SK-N-SH (cell line): Measurements from ENCODE around the gene LCN9. TPM values are rescaled to one million over a fixed set of nuclear protein-coding genes. Genes with fewer than 3 reads are reported as not detected.
"Not testable (repeated sequence)": the region's sequence is repeated elsewhere in the genome, so short reads cannot be mapped to it uniquely, and the experiment has no call there.

ENCODE experiments used
- CTCF ChIA-PET: fragments of 300-600, 350-600 bp; formaldehyde crosslinking; extraction: SDS; loops from one replicate; lab custom pipeline; 2021; lab: Yijun Ruan, JAX
- POLR2A ChIA-PET: fragments of 350-600 bp; sonication (Branson Sonifier 250); formaldehyde crosslinking; extraction: SDS; loops from one replicate; lab custom pipeline; 2020; ENCODE audit warnings: antibody characterized with exemption, inconsistent platforms; lab: Yijun Ruan, JAX
- DNase-seq: peaks from one replicate; pipeline ENCODE4 v3.0.0; 2012
- H2AFZ ChIP-seq: fragments of 200-600 bp; sonication (generic); 2 replicates; pipeline ENCODE4 v1.8.1; 2016; ENCODE audit warnings: antibody characterized with exemption, mild to moderate bottlenecking, low read depth
- H3F3A ChIP-seq: fragments of 200-600 bp; sonication (generic); replicated peaks from 2 replicates; pipeline ENCODE3; 2016; ENCODE audit warnings: antibody characterized with exemption, mild to moderate bottlenecking; ENCODE audit not compliant: insufficient read depth
- H3K27ac ChIP-seq, 2 experiments: fragments of 200-500 bp in 1 of 2; fragments of 200-600 bp in 1 of 2; sonication (Bioruptor generic) in 1 of 2; sonication (generic), shearing (Covaris generic) in 1 of 2; 2 replicates each; pipeline versions ENCODE4 v1.5.1 to v1.6.1; 2014 to 2016; ENCODE audit warnings: low read depth in 2 of 2, inconsistent platforms in 1 of 2, low read length in 1 of 2, mild to moderate bottlenecking in 1 of 2, mixed read lengths in 1 of 2
- H3K27me3 ChIP-seq: fragments of 200-600 bp; sonication (generic), shearing (Covaris generic); 2 replicates; pipeline ENCODE4 v1.6.1; 2016; ENCODE audit warnings: mixed run types; ENCODE audit not compliant: insufficient read depth
- H3K36me3 ChIP-seq, 2 experiments: fragments of 200-500 bp in 1 of 2; fragments of 200-600 bp in 1 of 2; sonication (Bioruptor generic) in 1 of 2; sonication (generic) in 1 of 2; replicated peaks in 1 of 2; 2 replicates each; pipeline versions ENCODE3 to v1.5.1; 2014 to 2016; ENCODE audit warnings: low read length in 1 of 2, mild to moderate bottlenecking in 1 of 2; ENCODE audit not compliant: insufficient read depth in 2 of 2, control insufficient read depth in 1 of 2
- H3K4me1 ChIP-seq, 2 experiments: fragments of 200-500 bp in 1 of 2; fragments of 200-600 bp in 1 of 2; sonication (Bioruptor generic) in 1 of 2; sonication (generic), shearing (Covaris generic) in 1 of 2; 2 replicates each; pipeline versions ENCODE4 v1.5.1 to v1.6.1; 2014 to 2016; ENCODE audit warnings: low read depth in 1 of 2, low read length in 1 of 2, mixed run types in 1 of 2; ENCODE audit not compliant: insufficient read depth in 2 of 2, control insufficient read depth in 1 of 2
- H3K4me2 ChIP-seq: fragments of 200-600 bp; sonication (generic), shearing (Covaris generic); 2 replicates; pipeline ENCODE4 v1.6.1; 2017; ENCODE audit warnings: mixed run types
- H3K4me3 ChIP-seq, 2 experiments: fragments of 200-500 bp in 1 of 2; fragments of 200-600 bp in 1 of 2; sonication (Bioruptor generic) in 1 of 2; sonication (generic), shearing (Covaris generic) in 1 of 2; 2 replicates each; pipeline versions ENCODE4 v1.5.1 to v1.8.1; 2014 to 2016; ENCODE audit warnings: low read depth in 2 of 2, inconsistent platforms in 1 of 2, low read length in 1 of 2, mild to moderate bottlenecking in 1 of 2, mixed read lengths in 1 of 2, moderate library complexity in 1 of 2
- H3K79me2 ChIP-seq: fragments of 200-600 bp; sonication (generic); 2 replicates; pipeline ENCODE4 v1.8.1; 2017; ENCODE audit warnings: mild to moderate bottlenecking; ENCODE audit not compliant: insufficient read depth
- H3K9ac ChIP-seq: fragments of 200-600 bp; sonication (generic); 2 replicates; pipeline ENCODE4 v1.6.1; 2017; ENCODE audit warnings: mixed run types
- H3K9me2 ChIP-seq: fragments of 200-600 bp; sonication (generic); 2 replicates; pipeline ENCODE4 v1.6.1; 2017; ENCODE audit warnings: mixed run types
- H3K9me3 ChIP-seq: fragments of 200-600 bp; sonication (generic); 2 replicates; pipeline ENCODE4 v1.6.1; 2017; ENCODE audit warnings: mixed run types, mild to moderate bottlenecking, moderate library complexity
- H4K20me1 ChIP-seq: fragments of 200-600 bp; sonication (generic); 2 replicates; pipeline ENCODE4 v1.6.1; 2017; ENCODE audit warnings: mild to moderate bottlenecking, mixed run types; ENCODE audit not compliant: insufficient read depth
- CHD2 ChIP-seq: fragments of 150-350 bp; IDR thresholded peaks from 2 replicates; pipeline ENCODE4 v1.6.1; 2018; ENCODE audit warnings: low read length; ENCODE audit not compliant: partially characterized antibody
- CTCF ChIP-seq: fragments of 200-600 bp; sonication (generic); IDR thresholded peaks from 2 replicates; pipeline ENCODE4 v1.6.1; 2017; ENCODE audit warnings: antibody characterized with exemption, mild to moderate bottlenecking, moderate library complexity
- EP300 ChIP-seq, 2 experiments: IDR thresholded peaks; 2 replicates each; pipeline versions ENCODE4 v1.4.0 to v1.6.1; 2012; ENCODE audit warnings: borderline replicate concordance in 1 of 2, low read depth in 1 of 2, low read length in 1 of 2
- EZH2phosphoT487 ChIP-seq: fragments of 200-600 bp; sonication (generic); IDR thresholded peaks from 2 replicates; pipeline ENCODE4 v1.6.1; 2017; ENCODE audit warnings: low read depth, mixed run types, mild to moderate bottlenecking, antibody characterized with exemption, moderate library complexity, borderline replicate concordance
- FOXJ3 ChIP-seq: sonication (generic); formaldehyde crosslinking; IDR thresholded peaks from 2 replicates; pipeline ENCODE4 v1.5.1; 2020; ENCODE audit warnings: mild to moderate bottlenecking, missing genetic modification reagents
- GATA2 ChIP-seq: sonication (generic); formaldehyde crosslinking; IDR thresholded peaks from 2 replicates; pipeline ENCODE4 v1.5.0; 2020; ENCODE audit warnings: mild to moderate bottlenecking, missing genetic modification reagents
- JUND ChIP-seq: IDR thresholded peaks from 2 replicates; pipeline ENCODE4 v1.4.0; 2012
- MEF2A ChIP-seq: IDR thresholded peaks from 2 replicates; pipeline ENCODE4 v1.4.0; 2012; ENCODE audit warnings: low read depth, borderline replicate concordance
- MXI1 ChIP-seq: IDR thresholded peaks from 2 replicates; pipeline ENCODE4 v1.6.1; 2012; ENCODE audit warnings: mild to moderate bottlenecking, low read depth, low read length, improper control_type of control experiment
- PBX3 ChIP-seq: IDR thresholded peaks from 2 replicates; pipeline ENCODE4; 2012
- POLR2AphosphoS5 ChIP-seq: IDR thresholded peaks from 2 replicates; pipeline ENCODE4 v1.6.1; 2012; ENCODE audit warnings: low read depth, low read length
- RAD21 ChIP-seq: IDR thresholded peaks from 2 replicates; pipeline ENCODE4 v1.6.1; 2012; ENCODE audit warnings: mild to moderate bottlenecking, low read length
- REST ChIP-seq: IDR thresholded peaks from 2 replicates; pipeline ENCODE4 v1.6.1; 2012; ENCODE audit warnings: mild to moderate bottlenecking, low read depth, low read length, moderate library complexity
- RFX5 ChIP-seq: IDR thresholded peaks from 2 replicates; pipeline ENCODE4 v1.6.1; 2012; ENCODE audit warnings: mild to moderate bottlenecking, improper control_type of control experiment, low read length
- SIN3A ChIP-seq: IDR thresholded peaks from 2 replicates; pipeline ENCODE4 v1.6.1; 2012; ENCODE audit warnings: low read depth, mild to moderate bottlenecking, low read length, moderate library complexity, borderline replicate concordance
- TEAD4 ChIP-seq: IDR thresholded peaks from 2 replicates; pipeline ENCODE4 v1.4.0; 2012; ENCODE audit warnings: mild to moderate bottlenecking, borderline replicate concordance; ENCODE audit not compliant: insufficient read depth
- USF1 ChIP-seq: IDR thresholded peaks from 2 replicates; pipeline ENCODE4 v1.4.0; 2012; ENCODE audit warnings: low read depth, borderline replicate concordance
- YY1 ChIP-seq: IDR thresholded peaks from 2 replicates; pipeline ENCODE4 v1.4.0; 2012; ENCODE audit warnings: low read depth, mild to moderate bottlenecking
- WGBS: methylation state at CpG from one replicate; pipeline ENCODE4 v1.1.6; 2017; ENCODE audit warnings: low lambda C conversion rate; 5-methylcytosine and 5-hydroxymethylcytosine counted together
- polyA plus RNA-seq, 3 experiments: library from polyadenylated mRNA; depleted of rRNA; stranded (reverse); fragments of >200 nt; gene quantifications; 2 replicates each; pipeline ENCODE4 v1.2.3, GENCODE V29; 2012
- TF ChIP-seq, protein P1 (sequence below): IDR thresholded peaks from 2 replicates; pipeline ENCODE4 v1.4.0; 2012; ENCODE audit warnings: low read depth
- TF ChIP-seq, protein P2 (sequence below): fragments of 150-350 bp; IDR thresholded peaks from 2 replicates; pipeline ENCODE4 v1.6.1; 2016; ENCODE audit warnings: mild to moderate bottlenecking, low read depth, low read length

Gene LCN9
- polyA plus RNA-seq, 1 of the 3 experiments (the other 2 are of a cell fraction): not detected

GRCh38 chr9:135632841-135633240 is 30.3 kb upstream of the LCN9 start:
- Histone ChIP-seq H3K9me2 (0 out of 2 replicates have a peak, but pooled peaks cover 3% of the 10 kb centered on the region), H4K20me1 (no peaks in the 10 kb centered on the region), H2AFZ (no peak overlapping the region), H3K36me3 (no peaks in the 10 kb centered on the region), H3K4me2 (no peak overlapping the region), H3F3A (no peaks in the 10 kb centered on the region), H3K4me1 (no peaks in the 10 kb centered on the region)
- CTCF ChIA-PET: interaction anchor here (1.8 to 2.1 kb wide), 2 partner anchors 10 to 29 kb away, joined by 4 to 9 read pairs; no protein-coding TSS in a partner anchor
- no peak for DNase-seq
- 51% methylated on average over 10 of the region's 10 CpGs for WGBS
- TF ChIP-seq USF1: no peak
- TF ChIP-seq CTCF: no peak
- TF ChIP-seq FOXJ3 (CRISPR knock-in tag): no peak
- TF ChIP-seq RAD21: no peak
- TF ChIP-seq REST: no peak
- no peak for TF ChIP-seq PBX3
- no peak for TF ChIP-seq MXI1
- TF ChIP-seq, protein P1, sequence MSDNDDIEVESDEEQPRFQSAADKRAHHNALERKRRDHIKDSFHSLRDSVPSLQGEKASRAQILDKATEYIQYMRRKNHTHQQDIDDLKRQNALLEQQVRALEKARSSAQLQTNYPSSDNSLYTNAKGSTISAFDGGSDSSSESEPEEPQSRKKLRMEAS: no peak
- TF ChIP-seq TEAD4: no peak
- TF ChIP-seq EP300 (IDR thresholded peaks at IDR 0.05; ENCODE audit: borderline replicate concordance in 1 of 2, low read depth in 1 of 2, low read length in 1 of 2): no peak
- TF ChIP-seq SIN3A: no peak
- no peak for TF ChIP-seq EZH2phosphoT487
- no peak for TF ChIP-seq MEF2A
- no peak for TF ChIP-seq POLR2AphosphoS5
- TF ChIP-seq, protein P2, sequence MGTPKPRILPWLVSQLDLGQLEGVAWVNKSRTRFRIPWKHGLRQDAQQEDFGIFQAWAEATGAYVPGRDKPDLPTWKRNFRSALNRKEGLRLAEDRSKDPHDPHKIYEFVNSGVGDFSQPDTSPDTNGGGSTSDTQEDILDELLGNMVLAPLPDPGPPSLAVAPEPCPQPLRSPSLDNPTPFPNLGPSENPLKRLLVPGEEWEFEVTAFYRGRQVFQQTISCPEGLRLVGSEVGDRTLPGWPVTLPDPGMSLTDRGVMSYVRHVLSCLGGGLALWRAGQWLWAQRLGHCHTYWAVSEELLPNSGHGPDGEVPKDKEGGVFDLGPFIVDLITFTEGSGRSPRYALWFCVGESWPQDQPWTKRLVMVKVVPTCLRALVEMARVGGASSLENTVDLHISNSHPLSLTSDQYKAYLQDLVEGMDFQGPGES: no peak
- TF ChIP-seq RFX5: no peak
- TF ChIP-seq GATA2 (CRISPR knock-in tag): no peak
- TF ChIP-seq YY1: no peak
- no peak for TF ChIP-seq JUND
- TF ChIP-seq CHD2: no peak
- TF ChIP-seq, all 33 proteins: peak for 0
- POLR2A ChIA-PET: no interaction called here
- Histone ChIP-seq H3K27me3 (no peaks in the 10 kb centered on the region), H3K9ac (no peak overlapping the region), H3K4me3 (no peak overlapping the region), H3K79me2 (no peaks in the 10 kb centered on the region), H3K27ac (no peak overlapping the region), H3K9me3 (peaks cover 4% of the 10 kb centered on the region; the same call in 1 of the 2 replicates)

DNA sequence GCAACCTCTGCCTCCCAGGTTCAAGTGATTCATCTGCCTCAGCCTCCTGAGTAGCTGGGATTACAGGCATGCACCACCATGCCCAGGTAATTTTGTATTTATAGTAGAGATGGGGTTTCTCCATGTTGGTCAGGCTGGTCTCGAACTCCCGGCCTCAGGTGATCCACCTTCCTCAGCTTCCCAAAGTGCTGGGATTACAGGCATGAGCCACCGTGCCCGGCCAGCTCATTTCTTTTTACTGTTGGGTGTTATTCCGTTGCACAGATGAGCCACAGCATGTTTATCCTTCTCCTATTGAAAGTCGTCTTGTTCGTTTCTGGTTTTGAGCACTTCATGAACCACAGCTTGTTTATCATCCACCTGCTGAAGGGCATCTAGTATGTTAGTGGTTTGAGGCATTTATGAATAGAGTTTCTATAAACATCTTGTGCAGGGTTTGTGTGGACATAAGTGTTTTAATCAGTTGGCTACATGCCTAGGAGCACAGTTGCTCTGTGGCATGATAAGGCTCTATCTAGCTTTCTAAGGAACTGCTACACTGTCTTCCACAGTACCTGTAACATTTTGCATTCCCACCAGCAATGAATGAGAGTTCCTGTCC is 26.1 kb upstream of the LCN9 start:
- not testable (repeated sequence) for H3K4me2 ChIP-seq, H3K4me3 ChIP-seq, H3K27ac ChIP-seq, H3K27me3 ChIP-seq, H3K36me3 ChIP-seq, H2AFZ ChIP-seq, H3K79me2 ChIP-seq, H4K20me1 ChIP-seq, H3F3A ChIP-seq, H3K9ac ChIP-seq, H3K9me2 ChIP-seq, H3K9me3 ChIP-seq, H3K4me1 ChIP-seq, DNase-seq
- POLR2A ChIA-PET: interaction anchor here (0.8 kb wide), 1 partner anchor 1089 kb away, joined by 3 read pairs; no protein-coding TSS in a partner anchor
- CTCF ChIA-PET: interaction anchor here (0.8 to 1.6 kb wide), 4 partner anchors 8 to 133 kb away, joined by 3 to 5 read pairs (median 4); no protein-coding TSS in a partner anchor
- WGBS: 1% methylated on average over 7 of the region's 7 CpGs
